Fibroblast of lung (primary cell): ENCODE measurements around the gene MPDU1. TPM values are rescaled to one million over a fixed set of nuclear protein-coding genes. Genes with fewer than 3 reads are reported as not detected.

Source experiments
- DNase-seq, 2 donors: peaks; one replicate each; pipeline versions ENCODE4 v3.0.0 to v3.0.0-alpha.2; 2010; ENCODE audit warnings: low read depth in 2 of 2
- H2AFZ ChIP-seq: 2 replicates; pipeline ENCODE4 v1.5.1; 2012; ENCODE audit warnings: low read length, control low read depth, inconsistent platforms
- H3K27ac ChIP-seq: 2 replicates; pipeline ENCODE4 v1.5.1; 2011; ENCODE audit warnings: low read length, control low read depth; ENCODE audit not compliant: insufficient read depth
- H3K27me3 ChIP-seq: 2 replicates; pipeline ENCODE4 v1.5.1; 2011; ENCODE audit warnings: mild to moderate bottlenecking, low read length; ENCODE audit not compliant: control insufficient read depth, insufficient read depth
- H3K36me3 ChIP-seq: 2 replicates; pipeline ENCODE4 v1.5.1; 2011; ENCODE audit warnings: low read length; ENCODE audit not compliant: control insufficient read depth, insufficient read depth
- H3K4me1 ChIP-seq: 2 replicates; pipeline ENCODE4 v1.5.1; 2011; ENCODE audit warnings: low read length; ENCODE audit not compliant: control insufficient read depth, insufficient read depth; ENCODE audit errors: extremely low read depth
- H3K4me2 ChIP-seq: 2 replicates; pipeline ENCODE4 v1.5.1; 2011; ENCODE audit warnings: low read length, control low read depth; ENCODE audit not compliant: insufficient read depth; ENCODE audit errors: extremely low read depth
- H3K4me3 ChIP-seq, 4 experiments: fragments of 200-600 bp in 1 of 4; sonication (generic) in 1 of 4; replicated peaks in 1 of 4; 2 replicates each; pipeline ENCODE4 v1.5.1; 2011 to 2016; ENCODE audit warnings: low read length in 4 of 4, low read depth in 3 of 4, mild to moderate bottlenecking in 3 of 4, control low read depth in 2 of 4, inconsistent platforms in 1 of 4, mixed read lengths in 1 of 4; ENCODE audit not compliant: insufficient read depth in 1 of 4; ENCODE audit errors: control extremely low read depth in 1 of 4
- H3K79me2 ChIP-seq: 2 replicates; pipeline ENCODE4 v1.5.1; 2012; ENCODE audit warnings: mild to moderate bottlenecking, low read length, inconsistent platforms; ENCODE audit not compliant: control insufficient read depth, insufficient read depth
- H3K9ac ChIP-seq: 2 replicates; pipeline ENCODE4 v1.5.1; 2011; ENCODE audit warnings: mild to moderate bottlenecking, low read length, control low read depth; ENCODE audit not compliant: insufficient read depth
- H3K9me3 ChIP-seq: 2 replicates; pipeline ENCODE4 v1.5.1; 2012; ENCODE audit warnings: low read depth, low read length; ENCODE audit not compliant: control insufficient read depth, insufficient read depth
- H4K20me1 ChIP-seq: 2 replicates; pipeline ENCODE4 v1.5.1; 2011; ENCODE audit warnings: low read length; ENCODE audit not compliant: control insufficient read depth, insufficient read depth; ENCODE audit errors: extremely low read depth
- EZH2 ChIP-seq: IDR thresholded peaks from 2 replicates; pipeline ENCODE4 v1.5.1; 2012; ENCODE audit warnings: low read length, control low read depth, mild to moderate bottlenecking; ENCODE audit errors: missing control alignments
- polyA plus RNA-seq, 2 donors: library from polyadenylated mRNA; depleted of rRNA in 1 of 2; stranded (reverse) in 1 of 2; unstranded in 1 of 2; fragments of >200 nt; gene quantifications; 2 replicates each; pipeline ENCODE4 v1.2.1, GENCODE V29; 2011 to 2012; ENCODE audit warnings: missing spikeins in 1 of 2
- total RNA-seq: library from RNA; depleted of rRNA; stranded (reverse); fragments of >200 nt; gene quantifications from 2 replicates; pipeline ENCODE4 v1.2.1, GENCODE V29; 2014
- TF ChIP-seq, protein P1 (sequence below), 2 donors: IDR thresholded peaks in 1 of 2; conservative IDR thresholded peaks in 1 of 2; 1 replicate in 1 of 2; 2 replicates in 1 of 2; pipeline ENCODE4 v1.5.1; 2011 to 2012; ENCODE audit warnings: low read length in 2 of 2, control low read depth in 1 of 2, inconsistent platforms in 1 of 2, low read depth in 1 of 2, mild to moderate bottlenecking in 1 of 2

Gene MPDU1
- total and polyA plus RNA-seq, 2 donors (not counting 1 experiment from before 2014, with no cell fraction given), result 51.9 to 107 TPM

DNA sequence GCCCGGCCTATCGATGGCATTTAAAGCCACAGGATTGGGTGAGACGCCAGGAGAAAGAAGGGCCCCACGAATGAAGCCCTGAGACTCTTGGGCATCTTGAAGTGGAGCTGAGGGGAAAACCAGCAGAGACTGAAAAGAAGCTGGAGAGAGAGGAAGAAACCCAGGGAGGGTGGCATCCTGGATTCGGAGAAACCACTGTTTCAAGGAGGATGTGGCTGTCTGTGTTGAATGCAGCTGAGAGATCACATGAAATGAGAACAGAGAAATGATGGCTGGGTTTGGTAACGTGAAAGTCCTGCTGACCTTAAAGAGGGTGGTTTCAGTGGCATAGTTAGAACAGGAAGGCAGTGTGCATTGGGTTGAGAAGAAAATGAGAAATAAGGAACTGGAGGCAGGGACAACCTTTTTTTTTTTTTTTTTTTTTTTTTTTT, 31.0 kb upstream of the MPDU1 start:
- DNase-seq, result no peak
- H2AFZ ChIP-seq, result no peak overlapping the region
- H3K27me3 ChIP-seq, result no peaks in the 10 kb centered on the region
- H3K9ac ChIP-seq, result no peak overlapping the region
- H3K79me2 ChIP-seq, result no peaks in the 10 kb centered on the region
- H3K4me2 ChIP-seq, result no peak overlapping the region
- no peaks in the 10 kb centered on the region for H3K36me3 ChIP-seq
- no peaks in the 10 kb centered on the region for H3K9me3 ChIP-seq
- H3K4me1 ChIP-seq, result peaks cover 4% of the 10 kb centered on the region
- H4K20me1 ChIP-seq, result no peaks in the 10 kb centered on the region
- H3K27ac ChIP-seq, result no peak overlapping the region
- no peak for TF ChIP-seq EZH2
- TF ChIP-seq, protein P1, sequence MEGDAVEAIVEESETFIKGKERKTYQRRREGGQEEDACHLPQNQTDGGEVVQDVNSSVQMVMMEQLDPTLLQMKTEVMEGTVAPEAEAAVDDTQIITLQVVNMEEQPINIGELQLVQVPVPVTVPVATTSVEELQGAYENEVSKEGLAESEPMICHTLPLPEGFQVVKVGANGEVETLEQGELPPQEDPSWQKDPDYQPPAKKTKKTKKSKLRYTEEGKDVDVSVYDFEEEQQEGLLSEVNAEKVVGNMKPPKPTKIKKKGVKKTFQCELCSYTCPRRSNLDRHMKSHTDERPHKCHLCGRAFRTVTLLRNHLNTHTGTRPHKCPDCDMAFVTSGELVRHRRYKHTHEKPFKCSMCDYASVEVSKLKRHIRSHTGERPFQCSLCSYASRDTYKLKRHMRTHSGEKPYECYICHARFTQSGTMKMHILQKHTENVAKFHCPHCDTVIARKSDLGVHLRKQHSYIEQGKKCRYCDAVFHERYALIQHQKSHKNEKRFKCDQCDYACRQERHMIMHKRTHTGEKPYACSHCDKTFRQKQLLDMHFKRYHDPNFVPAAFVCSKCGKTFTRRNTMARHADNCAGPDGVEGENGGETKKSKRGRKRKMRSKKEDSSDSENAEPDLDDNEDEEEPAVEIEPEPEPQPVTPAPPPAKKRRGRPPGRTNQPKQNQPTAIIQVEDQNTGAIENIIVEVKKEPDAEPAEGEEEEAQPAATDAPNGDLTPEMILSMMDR (conservative IDR thresholded peaks at IDR 0.05 in 1 of 2, IDR thresholded peaks at IDR 0.05 in 1 of 2; ENCODE audit: low read depth in 1 of 2, low read length in 2 of 2), result no peak
- no peak overlapping the region for H3K4me3 ChIP-seq

DNA sequence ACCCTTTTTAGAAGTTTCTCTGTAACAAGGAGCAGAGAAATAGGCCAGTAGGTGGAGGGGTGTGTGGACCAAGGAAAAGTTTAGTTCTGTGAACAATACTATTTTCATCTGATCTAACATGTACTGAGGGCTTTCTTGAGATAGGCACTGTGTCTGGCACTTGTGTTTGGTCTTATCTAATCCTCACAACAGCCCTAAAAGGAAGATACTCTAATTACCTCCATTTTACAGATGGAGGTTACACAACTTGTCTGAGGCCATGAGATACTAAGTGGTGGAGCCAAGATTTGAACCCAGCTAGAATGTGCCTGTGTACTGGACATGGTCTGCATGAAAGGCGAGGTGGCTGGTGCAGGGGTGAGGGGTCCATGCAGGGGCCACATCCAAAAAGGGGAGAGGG, 30.3 kb upstream of the MPDU1 start:
- DNase-seq, result no peak
- H3K9ac ChIP-seq, result no peak overlapping the region
- TF ChIP-seq, protein P1 (conservative IDR thresholded peaks at IDR 0.05 in 1 of 2, IDR thresholded peaks at IDR 0.05 in 1 of 2; ENCODE audit: low read depth in 1 of 2, low read length in 2 of 2), result no peak
- TF ChIP-seq EZH2, result no peak
- no peaks in the 10 kb centered on the region for H3K27me3 ChIP-seq
- no peak overlapping the region for H3K27ac ChIP-seq
- no peak overlapping the region for H2AFZ ChIP-seq
- no peaks in the 10 kb centered on the region for H3K36me3 ChIP-seq
- no peaks in the 10 kb centered on the region for H3K9me3 ChIP-seq
- peaks cover 9% of the 10 kb centered on the region for H3K4me1 ChIP-seq
- H3K4me3 ChIP-seq, result no peak overlapping the region
- H4K20me1 ChIP-seq, result no peaks in the 10 kb centered on the region
- no peak overlapping the region for H3K4me2 ChIP-seq
- H3K79me2 ChIP-seq, result no peaks in the 10 kb centered on the region

GRCh38 chr17:7555320-7555948, 28.2 kb upstream of the MPDU1 start:
- no peak overlapping the region for H3K4me3 ChIP-seq
- no peak overlapping the region for H2AFZ ChIP-seq
- DNase-seq, result no peak
- H4K20me1 ChIP-seq, result no peaks in the 10 kb centered on the region
- no peaks in the 10 kb centered on the region for H3K79me2 ChIP-seq
- peaks cover 9% of the 10 kb centered on the region for H3K4me1 ChIP-seq
- TF ChIP-seq, protein P1 (conservative IDR thresholded peaks at IDR 0.05 in 1 of 2, IDR thresholded peaks at IDR 0.05 in 1 of 2; ENCODE audit: low read depth in 1 of 2, low read length in 2 of 2), result peak in 1 of 2 donors; percentile 4
- no peak for TF ChIP-seq EZH2
- H3K9ac ChIP-seq, result no peak overlapping the region
- no peaks in the 10 kb centered on the region for H3K36me3 ChIP-seq
- no peak overlapping the region for H3K27ac ChIP-seq
- no peaks in the 10 kb centered on the region for H3K9me3 ChIP-seq
- H3K4me2 ChIP-seq, result no peak overlapping the region
- no peaks in the 10 kb centered on the region for H3K27me3 ChIP-seq
